ENCODE measurements around the gene DIRAS3.
"Not testable (repeated sequence)": the region's sequence is repeated elsewhere in the genome, so short reads cannot be mapped to it uniquely, and the experiment has no call there.

Gene DIRAS3

GRCh38 chr1:68081775-68082283, 31.4 kb upstream of the DIRAS3 start:
- no peaks in the 10 kb centered on the region for H3K36me3 ChIP-seq (replicated peaks)
- in situ Hi-C loops (cut with HindIII; ENCODE audit: low pct_ligation_motif_present, low sequenced_read_pairs): no loop called here
- no peak overlapping the region for H3K4me3 ChIP-seq (ENCODE audit: low read depth, low read length)
- TF ChIP-seq CTCF (IDR thresholded peaks at IDR 0.05; ENCODE audit: low read depth, low read length, missing control alignments): no peak
- H3K27me3 ChIP-seq (replicated peaks): no peaks in the 10 kb centered on the region
- no peak for DNase-seq
- H3K27ac ChIP-seq: no peak overlapping the region

DNA sequence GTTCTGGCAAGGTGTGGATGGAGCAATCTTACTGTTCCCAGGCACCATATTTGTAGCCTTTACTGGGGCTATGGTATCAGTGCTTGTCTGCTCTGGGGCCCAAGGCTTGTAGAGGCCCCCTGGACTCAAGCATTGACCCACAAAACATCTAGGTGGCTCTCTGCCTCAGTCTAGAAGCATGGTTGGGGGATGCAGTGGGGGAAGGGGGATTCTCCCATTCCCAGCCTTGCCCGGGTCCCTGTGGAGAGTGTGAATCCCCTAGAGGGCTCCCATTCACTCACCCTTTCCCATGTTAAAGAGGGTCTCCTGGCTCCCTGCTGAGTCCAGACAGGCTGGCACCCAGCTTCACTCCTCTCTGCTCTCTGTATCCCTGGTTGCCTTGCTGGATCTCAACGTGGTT, 28.2 kb upstream of the DIRAS3 start:
- Histone ChIP-seq H3K27me3 (replicated peaks) (no peaks in the 10 kb centered on the region), H3K27ac (no peak overlapping the region), H3K36me3 (replicated peaks) (no peaks in the 10 kb centered on the region), H3K4me3 (ENCODE audit: low read depth, low read length) (no peak overlapping the region)
- DNase-seq: no peak
- TF ChIP-seq CTCF (IDR thresholded peaks at IDR 0.05; ENCODE audit: low read depth, low read length, missing control alignments): no peak
- in situ Hi-C loops (cut with HindIII; ENCODE audit: low pct_ligation_motif_present, low sequenced_read_pairs): no loop called here

DNA sequence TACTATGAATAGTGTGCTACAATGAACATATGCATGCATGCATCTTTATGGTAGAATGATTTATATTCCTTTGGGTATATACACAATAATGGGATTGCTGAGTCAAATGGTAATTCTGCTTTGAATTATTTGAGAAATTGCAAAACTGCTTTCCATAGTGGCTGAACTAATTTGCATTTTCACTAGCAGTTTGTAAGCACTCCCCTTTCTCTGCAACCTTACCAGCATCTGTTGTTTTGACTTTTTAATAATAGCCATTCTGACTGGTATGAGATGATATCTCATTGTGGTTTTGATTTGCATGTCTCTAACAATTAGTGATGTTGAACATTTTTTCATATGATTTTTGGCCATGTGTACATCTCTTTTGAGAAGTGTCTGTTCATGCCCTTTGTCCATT, 24.0 kb upstream of the DIRAS3 start:
- no peaks in the 10 kb centered on the region for H3K27me3 ChIP-seq (replicated peaks)
- H3K36me3 ChIP-seq (replicated peaks): no peaks in the 10 kb centered on the region
- no peak overlapping the region for H3K27ac ChIP-seq
- in situ Hi-C loops (cut with HindIII; ENCODE audit: low pct_ligation_motif_present, low sequenced_read_pairs): no loop called here
- TF ChIP-seq CTCF (IDR thresholded peaks at IDR 0.05; ENCODE audit: low read depth, low read length, missing control alignments): no peak
- no peak for DNase-seq
- H3K4me3 ChIP-seq (ENCODE audit: low read depth, low read length): no peak overlapping the region

DNA sequence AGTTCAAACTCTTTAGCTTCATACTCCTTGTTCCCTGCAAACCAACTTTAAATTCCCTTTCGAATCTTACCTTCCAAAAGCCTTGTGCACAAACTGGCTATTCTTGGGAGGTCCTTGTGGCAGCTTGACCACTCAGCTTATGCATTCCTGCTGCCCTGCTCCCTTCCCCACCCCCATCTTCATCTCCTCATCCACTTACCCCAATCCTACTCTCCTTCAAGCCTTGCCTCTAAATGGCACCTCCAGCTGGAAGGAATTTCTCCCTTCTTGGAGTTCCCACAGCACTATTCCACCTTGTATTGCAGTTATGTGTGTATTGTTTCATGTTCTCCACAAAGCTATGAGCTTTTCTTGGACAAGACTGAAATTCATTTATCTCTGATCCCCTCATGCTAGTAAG, 15.3 kb upstream of the DIRAS3 start:
- no peak overlapping the region for H3K27ac ChIP-seq
- H3K27me3 ChIP-seq (replicated peaks): no peaks in the 10 kb centered on the region
- DNase-seq: no peak
- no peak overlapping the region for H3K4me3 ChIP-seq (ENCODE audit: low read depth, low read length)
- no peaks in the 10 kb centered on the region for H3K36me3 ChIP-seq (replicated peaks)
- in situ Hi-C loops (cut with HindIII; ENCODE audit: low pct_ligation_motif_present, low sequenced_read_pairs): no loop called here
- no peak for TF ChIP-seq CTCF (IDR thresholded peaks at IDR 0.05; ENCODE audit: low read depth, low read length, missing control alignments)

DNA sequence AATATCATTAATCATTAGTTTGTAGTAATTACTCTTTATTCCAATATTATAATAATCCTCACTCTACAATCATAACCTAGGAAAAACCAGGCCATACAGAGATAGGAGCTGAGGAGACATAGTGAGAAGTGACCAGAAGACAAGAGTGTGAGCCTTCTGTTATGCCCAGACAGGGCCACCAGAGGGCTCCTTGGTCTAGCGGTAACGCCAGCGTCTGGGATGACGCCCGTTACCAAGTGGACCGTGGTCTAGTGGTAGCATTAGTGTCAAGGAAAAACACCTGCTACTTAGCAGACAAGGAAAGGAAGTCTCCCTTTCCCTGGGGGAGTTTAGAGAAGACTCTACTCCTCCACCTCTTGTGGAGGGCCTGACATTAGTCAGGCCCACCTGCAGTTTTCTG, 7.6 kb upstream of the DIRAS3 start:
- H3K36me3 ChIP-seq (replicated peaks); H3K27me3 ChIP-seq (replicated peaks); in situ Hi-C loops (cut with HindIII; ENCODE audit: low pct_ligation_motif_present, low sequenced_read_pairs); H3K27ac ChIP-seq; DNase-seq; H3K4me3 ChIP-seq (ENCODE audit: low read depth, low read length): not testable (repeated sequence)
- TF ChIP-seq CTCF (IDR thresholded peaks at IDR 0.05; ENCODE audit: low read depth, low read length, missing control alignments): peak; percentile 1

GRCh38 chr1:68057564-68057963, 7.1 kb upstream of the DIRAS3 start:
- no peak for DNase-seq
- Histone ChIP-seq H3K27ac (no peak overlapping the region), H3K27me3 (replicated peaks) (no peaks in the 10 kb centered on the region), H3K36me3 (replicated peaks) (no peaks in the 10 kb centered on the region), H3K4me3 (ENCODE audit: low read depth, low read length) (no peak overlapping the region)
- TF ChIP-seq CTCF (IDR thresholded peaks at IDR 0.05; ENCODE audit: low read depth, low read length, missing control alignments): peak; percentile 35
- in situ Hi-C loops (cut with HindIII; ENCODE audit: low pct_ligation_motif_present, low sequenced_read_pairs): no loop called here

Data from brain microvascular endothelial cell (primary cell).